Upper lobe of left lung (tissue), 4 donors: ENCODE measurements around the gene TMEM187.

ENCODE experiments used
- CTCF ChIP-seq, 6 experiments: fragments of 450-650 bp in 4 of 6; fragments of 200-600 bp in 2 of 6; sonication (generic) in 2 of 6; IDR thresholded peaks; one replicate each; pipeline ENCODE4 v1.5.1; 2016 to 2019; ENCODE audit warnings: antibody characterized with exemption in 6 of 6
- POLR2A ChIP-seq, 4 donors: fragments of 450-650 bp; IDR thresholded peaks; one replicate each; pipeline ENCODE4 v1.5.1; 2016 to 2017; ENCODE audit warnings: antibody characterized with exemption in 4 of 4, mild to moderate bottlenecking in 2 of 4

DNA sequence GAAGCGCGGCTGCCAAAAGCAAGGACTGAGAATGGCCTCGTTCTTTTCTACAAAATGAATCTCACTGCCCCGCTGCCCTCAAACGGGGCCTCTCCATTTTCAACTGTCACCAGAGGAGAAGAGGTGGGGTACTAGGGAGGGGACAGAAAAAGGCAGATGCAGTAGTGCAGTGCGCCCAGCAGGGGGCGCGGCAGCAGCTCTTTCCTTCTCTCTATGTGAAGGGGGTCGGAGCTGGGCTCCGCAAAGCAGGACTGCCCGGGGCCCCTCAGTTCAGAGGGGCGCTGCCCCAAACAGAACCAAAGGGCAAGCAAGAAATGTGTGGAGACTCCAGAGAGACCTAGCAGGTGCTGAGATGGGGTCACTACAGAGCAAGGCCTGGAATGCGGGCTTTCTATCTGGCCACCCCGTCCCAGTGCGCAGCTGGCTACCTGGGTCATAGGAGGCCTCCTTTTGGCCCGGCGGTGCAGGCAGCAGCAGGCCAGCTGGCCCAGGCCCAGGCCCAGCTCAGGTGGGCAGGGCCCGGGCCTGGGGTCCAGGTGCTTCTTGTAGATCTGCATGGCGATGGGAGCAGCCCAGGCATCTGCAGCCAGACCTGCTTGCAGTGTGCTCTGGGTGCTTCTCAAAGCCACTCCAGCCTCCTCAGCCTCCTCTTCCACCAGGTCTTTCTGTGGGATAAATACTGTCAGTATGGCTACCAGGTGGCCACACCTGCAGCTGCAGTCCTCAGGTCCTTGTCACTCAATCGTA is 41.2 kb downstream of the TMEM187 start:
- TF ChIP-seq POLR2A (IDR thresholded peaks at IDR 0.05) (no peak), CTCF (IDR thresholded peaks at IDR 0.05) (peak; percentile 74 to 93 (median 86))
